ENCODE measurements around the gene ZFX. TPM values are rescaled to one million over a fixed set of nuclear protein-coding genes. Genes with fewer than 3 reads are reported as not detected.

Gene ZFX
- total RNA-seq, 2 donors from 2014 or later, result 67.6 to 69.9 TPM

DNA sequence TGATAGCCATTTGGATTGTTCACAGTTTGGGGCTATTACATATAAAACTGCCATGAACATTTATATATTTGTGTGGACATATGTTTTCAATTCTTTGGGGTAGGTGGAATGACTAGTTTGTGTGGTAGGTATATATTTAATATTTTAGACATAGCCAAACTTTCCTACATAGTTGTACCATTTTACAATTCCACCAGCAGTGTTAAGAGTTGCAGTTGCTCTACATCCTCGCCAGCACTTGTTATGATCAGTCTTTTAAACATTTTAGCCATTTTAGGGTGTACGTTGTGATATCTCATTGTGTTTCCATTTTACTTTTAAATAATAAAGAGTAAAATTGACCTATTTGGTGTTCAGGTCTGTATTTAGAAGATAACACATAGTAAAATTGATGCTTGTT is 76.6 kb downstream of the ZFX start:
- intact Hi-C loops (cut with DNase I), result no loop called here
- no peak for DNase-seq (ENCODE audit: low spot score)

DNA sequence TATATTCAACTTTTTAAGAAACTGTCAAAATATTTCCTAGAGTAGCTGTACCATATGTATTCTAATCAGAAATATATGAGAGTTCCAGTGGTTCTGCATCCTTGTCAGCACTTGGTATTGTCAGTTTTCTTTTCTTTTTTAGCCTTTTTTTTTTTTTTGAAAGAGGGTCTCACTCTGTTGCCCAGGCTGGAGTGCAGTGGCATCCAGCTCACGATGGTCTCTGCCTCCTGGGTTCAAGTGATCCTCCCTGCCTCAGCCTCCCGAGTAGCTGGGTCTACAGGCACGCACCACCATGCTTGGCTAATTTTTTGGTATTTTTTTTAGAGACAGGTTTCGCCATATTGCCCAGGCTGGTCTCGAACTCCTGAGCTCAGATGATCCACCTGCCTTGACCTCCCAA is 79.1 kb downstream of the ZFX start:
- intact Hi-C loops (cut with DNase I), result no loop called here
- DNase-seq (ENCODE audit: low spot score), result no peak

DNA sequence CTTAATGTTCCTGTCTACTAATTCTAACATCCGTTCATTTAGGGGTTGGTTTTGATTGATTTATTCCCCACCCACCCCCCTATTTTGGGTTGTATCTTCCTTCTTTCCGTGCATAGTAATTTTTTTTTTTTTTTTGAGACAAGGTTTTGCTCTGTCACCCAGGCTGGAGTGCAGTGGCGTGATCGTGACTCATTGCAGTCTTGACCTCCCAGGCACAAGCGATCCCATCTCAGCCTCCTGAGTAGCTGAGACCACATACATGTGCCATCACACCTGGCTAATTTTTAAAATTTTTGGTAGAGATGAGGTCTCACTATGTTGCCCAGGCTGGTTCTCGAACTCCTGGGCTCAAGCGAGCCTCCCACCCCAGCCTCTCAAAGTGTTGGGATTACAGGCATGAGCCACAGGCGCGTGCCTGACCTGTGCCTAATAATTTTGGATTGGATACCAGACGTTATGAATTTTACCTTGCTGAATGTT is 79.9 kb downstream of the ZFX start:
- DNase-seq (ENCODE audit: low spot score), result no peak

DNA sequence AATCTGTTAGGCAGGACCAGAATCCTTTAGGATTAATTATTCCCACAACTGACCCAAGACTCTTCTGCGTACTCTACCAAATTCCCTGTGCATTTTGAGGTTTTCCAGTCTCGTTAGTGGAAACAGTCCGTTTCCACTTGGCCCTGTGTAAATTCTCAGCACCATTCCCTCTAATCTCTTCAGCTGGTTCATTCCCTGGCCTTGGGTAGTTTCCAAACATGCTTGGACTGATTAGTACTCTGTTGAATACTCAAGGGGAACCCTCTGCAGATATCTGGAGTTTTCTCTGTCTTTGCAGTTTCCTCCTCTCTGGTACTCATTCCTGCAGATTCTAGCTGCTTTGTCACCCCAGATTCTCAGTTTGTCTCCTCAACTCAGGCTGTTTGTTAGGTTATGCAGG is 80.4 kb downstream of the ZFX start:
- DNase-seq (ENCODE audit: low spot score), result no peak
- intact Hi-C loops (cut with DNase I), result no loop called here

More for the DNA sequence above, 79.9 kb downstream of the ZFX start:
- intact Hi-C loops (cut with DNase I), result no loop called here

DNA sequence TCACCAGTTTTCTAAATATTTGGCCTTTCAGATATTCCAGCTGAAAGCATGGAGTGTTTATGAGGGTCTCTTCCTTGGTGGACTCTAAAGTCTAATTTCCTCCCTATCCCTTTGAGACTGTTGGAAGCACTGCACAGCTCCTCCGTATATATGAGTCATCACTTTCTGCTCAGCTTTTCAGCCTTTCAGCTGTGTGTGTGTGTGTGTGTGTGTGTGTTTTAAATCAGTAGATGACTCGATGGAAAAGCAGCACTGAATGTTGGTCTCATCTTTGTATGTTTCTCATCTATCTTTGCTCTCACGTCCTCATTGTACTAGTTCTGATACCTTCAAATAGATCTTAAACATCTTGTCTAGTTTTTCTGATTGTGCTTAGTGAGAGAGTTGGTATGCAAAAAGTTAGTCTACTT is 81.6 kb downstream of the ZFX start:
- no peak for DNase-seq (ENCODE audit: low spot score)
- intact Hi-C loops (cut with DNase I), result no loop called here

DNA sequence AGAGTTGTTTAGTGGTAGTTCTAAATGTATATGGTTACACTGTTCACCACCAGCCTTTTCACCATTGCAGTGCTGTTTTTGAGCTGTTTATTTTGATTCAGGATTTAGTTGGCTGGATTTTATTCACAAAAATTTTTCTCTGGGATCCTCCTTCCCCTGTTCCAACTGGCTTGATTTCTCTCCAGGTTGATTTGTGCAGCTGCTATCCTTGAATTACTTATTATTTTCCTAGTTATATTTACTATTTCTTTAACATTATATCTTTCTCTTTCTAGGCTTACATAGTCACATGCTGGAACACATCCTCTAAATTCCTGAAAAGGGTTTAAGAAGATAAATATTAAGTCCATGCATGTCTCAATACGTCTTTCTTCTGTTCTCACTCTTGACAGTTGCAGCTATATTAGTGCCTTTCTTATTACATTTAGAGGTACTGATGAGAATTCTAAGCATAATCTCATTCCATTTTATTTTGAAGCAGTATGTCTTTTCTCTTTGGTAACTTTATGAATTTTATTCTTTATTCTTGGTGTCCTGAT is 82.2 kb downstream of the ZFX start:
- no peak for DNase-seq (ENCODE audit: low spot score)
- intact Hi-C loops (cut with DNase I), result no loop called here

DNA sequence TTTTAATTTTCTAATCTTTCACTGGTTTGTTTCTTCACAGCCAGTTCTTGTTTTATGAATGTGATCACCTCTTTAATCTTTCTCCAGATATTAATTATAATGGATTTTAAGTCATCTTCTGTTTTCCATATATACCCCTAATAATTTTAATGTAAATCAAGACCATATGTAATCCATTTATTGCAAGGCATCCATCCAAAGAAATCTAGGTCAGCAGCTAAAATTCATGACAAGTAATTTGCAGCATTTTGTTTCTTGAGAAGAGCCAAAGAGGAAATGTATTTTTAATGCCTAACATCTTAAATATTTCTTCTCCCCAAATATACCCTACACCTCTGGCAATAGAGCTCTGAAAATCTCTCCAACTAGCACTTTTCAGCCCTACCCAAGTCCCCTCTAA is 83.3 kb downstream of the ZFX start:
- intact Hi-C loops (cut with DNase I), result no loop called here
- no peak for DNase-seq (ENCODE audit: low spot score)

DNA sequence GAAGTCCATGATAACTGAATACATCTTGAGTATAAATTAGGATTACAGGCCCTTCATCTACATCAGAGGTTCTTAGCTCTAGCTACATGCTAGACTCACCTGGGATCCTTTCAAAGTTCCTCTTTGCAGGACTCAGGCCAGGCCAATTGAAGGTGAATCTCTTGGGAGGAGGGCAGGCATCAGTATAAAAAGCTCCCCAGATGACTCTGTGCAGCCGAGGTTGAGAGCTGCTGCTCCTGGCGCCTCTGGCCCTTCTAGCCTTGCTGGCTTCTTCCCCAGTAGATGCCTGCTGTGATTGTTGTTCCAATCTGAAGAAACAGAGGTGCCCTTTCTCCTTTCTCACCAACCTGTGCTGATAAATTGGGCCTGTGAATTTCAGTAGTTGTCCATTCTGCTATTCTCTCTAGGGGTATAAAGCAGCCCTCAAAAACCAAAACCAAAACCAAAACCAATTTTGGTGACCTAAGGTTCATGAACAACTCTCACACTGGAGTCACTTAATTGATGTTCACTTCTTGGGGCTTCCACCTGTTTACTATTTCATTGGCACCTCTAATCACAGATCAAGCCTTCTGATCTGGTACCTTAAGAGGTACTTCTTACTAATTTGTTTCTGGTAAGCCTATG is 85.7 kb downstream of the ZFX start:
- DNase-seq (ENCODE audit: low spot score), result no peak
- intact Hi-C loops (cut with DNase I), result no loop called here

DNA sequence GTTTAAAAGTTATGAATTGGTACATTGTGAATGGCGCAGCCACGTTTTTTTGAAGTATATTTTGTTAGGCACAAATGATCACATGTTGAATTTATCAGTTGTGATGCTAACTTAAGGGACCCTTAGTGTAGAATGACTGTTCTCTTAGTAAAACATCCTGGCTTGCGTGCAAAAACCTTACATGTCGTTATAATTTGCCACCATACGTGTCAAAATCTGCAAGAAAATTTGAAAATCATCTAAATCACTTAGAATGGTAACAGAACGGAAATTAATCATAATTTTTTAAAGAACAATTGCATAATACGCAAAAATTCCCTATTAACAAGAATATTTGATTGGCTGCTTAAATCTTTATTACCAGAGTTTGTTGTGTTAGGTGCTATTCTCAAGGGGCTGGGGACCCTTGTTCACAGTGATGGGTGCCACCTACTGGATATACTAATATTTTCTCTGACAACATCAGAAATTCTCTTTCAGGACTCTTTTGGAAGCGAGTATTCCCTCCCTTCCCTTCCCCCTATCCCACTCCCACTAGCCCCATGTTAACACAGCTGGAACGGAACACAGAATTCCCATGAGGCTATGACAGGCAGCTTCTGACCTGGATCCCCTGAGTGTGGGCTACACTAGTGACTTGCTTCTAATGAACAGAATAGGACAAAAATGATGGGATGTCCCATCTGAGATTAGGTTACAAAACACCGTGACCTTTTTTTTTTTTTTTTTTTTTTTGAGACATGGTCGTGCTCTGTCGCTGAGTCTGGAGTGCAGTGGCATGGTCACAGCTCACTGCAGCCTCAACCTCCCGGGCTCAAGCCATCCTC is 92.5 kb downstream of the ZFX start:
- intact Hi-C loops (cut with DNase I), result no loop called here
- DNase-seq (ENCODE audit: low spot score), result no peak

DNA sequence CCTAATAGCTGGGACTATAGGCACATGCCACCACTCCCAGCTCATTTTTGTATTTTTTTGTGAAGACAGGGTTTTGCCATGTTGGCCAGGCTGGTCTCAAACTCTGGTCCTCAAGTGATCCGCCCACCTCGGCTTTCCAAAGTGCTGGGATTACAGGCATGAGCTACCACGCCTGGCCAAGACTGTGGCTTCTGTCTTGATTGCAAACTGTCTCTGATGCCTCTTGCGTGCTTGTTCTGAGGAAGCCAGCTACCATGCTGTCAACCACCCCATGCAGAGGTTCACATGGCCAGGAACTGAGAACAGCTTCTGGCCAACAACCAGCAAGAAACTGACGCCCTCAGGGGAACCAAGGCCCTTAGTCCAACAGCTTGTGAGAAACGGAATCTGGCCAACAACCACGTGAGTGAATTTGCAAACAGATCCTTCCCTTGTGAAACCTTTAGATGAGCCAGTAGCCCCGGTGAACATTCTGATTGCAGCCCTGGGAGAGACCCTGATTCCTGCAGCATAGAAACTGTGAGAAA is 93.2 kb downstream of the ZFX start:
- peak; percentile 85 for DNase-seq (ENCODE audit: low spot score)
- intact Hi-C loops (cut with DNase I), result no loop called here

DNA sequence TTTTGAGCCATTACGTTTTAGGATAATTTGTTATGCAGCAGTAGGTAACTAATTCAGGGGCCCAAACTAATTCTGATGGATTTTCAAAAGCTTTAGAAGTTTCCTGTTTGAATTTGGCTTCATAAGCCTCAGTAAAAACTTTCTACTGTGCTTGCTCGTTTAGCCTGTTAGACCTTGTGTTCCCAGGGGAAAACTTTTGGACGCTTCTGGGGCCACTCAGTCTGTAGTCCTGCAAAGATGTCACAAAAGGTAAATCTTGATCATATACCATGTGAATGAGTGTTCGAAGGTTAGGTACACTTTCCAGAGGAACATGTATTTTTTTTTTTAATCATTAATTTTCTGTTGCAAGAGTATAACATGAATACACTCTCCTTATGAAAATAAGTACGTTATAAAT is 93.7 kb downstream of the ZFX start:
- intact Hi-C loops (cut with DNase I), result no loop called here
- DNase-seq (ENCODE audit: low spot score), result no peak

DNA sequence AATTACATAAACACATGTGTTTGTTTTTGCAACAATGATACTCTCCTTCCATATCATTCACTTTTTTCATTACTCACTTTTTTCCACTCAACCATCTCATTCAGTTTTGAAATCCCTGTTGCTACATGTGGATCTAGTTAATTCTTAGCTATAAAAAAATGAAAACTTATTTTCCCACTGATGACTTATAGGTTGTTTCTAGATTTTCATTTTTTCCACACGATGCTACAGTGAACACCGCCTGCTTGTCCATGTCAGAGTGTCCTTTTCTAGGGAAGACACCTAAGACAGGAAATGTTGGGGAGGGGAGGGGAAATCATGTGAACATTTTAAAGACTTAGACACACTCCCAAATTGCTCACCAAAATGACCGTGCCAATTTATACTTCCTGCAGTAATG is 94.2 kb downstream of the ZFX start:
- intact Hi-C loops (cut with DNase I), result no loop called here
- no peak for DNase-seq (ENCODE audit: low spot score)

DNA sequence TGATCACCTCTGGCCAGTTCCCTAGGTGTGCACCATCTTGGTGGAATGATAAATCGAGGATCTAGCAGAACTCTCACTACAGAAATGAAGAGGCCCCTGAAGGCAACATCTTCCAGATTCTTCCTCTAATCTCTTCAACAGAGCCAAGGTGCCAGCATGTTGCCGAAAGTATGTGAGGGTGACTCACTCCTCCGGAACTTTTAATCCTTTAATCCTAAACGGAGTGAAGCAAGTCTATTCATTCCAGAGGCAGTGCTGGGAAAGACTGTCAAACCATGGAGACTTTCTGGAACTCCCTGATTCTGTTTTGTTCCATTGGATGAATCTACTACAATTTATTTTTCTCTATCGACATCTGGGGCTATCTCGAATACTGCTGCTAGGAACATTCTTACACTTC is 95.7 kb downstream of the ZFX start:
- DNase-seq (ENCODE audit: low spot score), result no peak

DNA sequence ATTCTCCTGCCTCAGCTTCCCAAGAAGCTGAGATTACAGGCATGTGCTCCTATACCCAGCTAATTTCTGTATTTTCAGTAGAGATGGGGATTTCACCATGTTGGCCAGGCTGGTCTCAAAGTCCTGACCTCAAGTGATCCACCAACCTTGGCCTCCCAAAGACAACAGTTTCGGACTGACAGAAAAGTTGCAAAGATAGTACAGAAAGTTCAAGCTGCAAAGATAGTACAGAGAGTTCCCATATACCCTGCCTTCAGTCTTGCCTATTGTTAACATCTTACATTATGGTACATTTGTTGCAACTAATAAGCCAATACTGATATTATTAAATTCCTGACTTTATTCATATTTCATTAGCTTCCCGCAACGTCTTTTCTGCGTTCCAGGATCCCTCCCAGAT is 98.5 kb downstream of the ZFX start:
- intact Hi-C loops (cut with DNase I), result no loop called here
- DNase-seq (ENCODE audit: low spot score), result no peak

More for the DNA sequence above, 95.7 kb downstream of the ZFX start:
- intact Hi-C loops (cut with DNase I), result no loop called here

DNA sequence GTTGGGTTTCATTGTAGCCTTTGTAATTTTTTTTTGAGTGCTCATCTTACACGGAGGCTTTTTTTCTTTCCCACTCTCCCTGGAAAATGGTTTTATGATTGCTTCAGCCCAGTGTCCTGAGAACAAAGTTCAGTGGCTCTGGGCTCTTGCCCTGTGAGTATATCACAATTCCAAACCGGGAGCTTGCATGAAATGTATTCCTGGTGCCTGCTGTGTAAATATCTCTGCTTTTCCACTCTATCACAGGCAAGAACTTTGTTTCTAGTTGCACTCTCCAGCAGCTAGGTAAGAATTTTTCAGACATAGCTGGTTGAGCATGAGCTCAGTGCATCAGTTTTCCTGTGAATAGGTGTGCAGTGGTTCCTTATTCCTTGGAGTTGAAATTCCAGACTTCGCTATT is 103.5 kb downstream of the ZFX start:
- intact Hi-C loops (cut with DNase I), result no loop called here
- no peak for DNase-seq (ENCODE audit: low spot score)

DNA sequence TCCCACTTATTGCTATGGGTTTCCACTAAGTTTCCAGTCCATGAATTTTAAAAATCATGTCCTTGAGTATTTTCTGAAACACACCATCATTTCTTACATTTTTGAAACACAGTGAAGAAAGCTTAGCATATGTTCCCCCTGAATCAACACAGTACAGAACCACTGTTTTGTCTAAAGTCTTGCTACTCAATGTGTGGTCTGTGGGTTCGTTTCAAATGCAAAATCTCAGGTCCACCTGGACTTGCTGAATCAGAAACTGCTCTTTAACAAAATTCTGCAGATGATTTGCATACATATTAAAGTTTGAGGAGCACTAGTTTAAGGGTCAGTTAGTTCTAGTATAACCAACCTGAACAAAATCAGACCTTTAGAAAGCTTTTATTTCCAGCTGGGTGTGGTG is 103.9 kb downstream of the ZFX start:
- no peak for DNase-seq (ENCODE audit: low spot score)
- intact Hi-C loops (cut with DNase I), result no loop called here

DNA sequence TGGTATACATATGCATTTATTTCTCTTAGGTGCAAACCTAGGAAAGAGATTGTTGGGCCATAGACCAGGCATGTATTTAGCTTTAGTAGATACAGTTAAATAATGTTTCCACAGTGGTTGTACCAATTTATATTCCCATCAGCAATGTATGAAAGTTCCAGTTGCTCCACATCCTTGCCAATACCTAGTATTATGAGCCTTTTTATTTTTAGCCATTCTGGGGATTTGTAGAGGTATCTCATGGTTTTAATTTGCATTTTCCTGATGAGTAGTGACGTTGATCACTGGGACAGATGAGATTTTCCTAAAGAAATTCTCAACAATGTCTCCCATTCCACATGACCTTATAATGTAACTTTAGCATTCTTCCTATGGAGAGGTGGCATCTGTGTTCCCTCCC is 107.5 kb downstream of the ZFX start:
- intact Hi-C loops (cut with DNase I), result no loop called here
- DNase-seq (ENCODE audit: low spot score), result no peak

DNA sequence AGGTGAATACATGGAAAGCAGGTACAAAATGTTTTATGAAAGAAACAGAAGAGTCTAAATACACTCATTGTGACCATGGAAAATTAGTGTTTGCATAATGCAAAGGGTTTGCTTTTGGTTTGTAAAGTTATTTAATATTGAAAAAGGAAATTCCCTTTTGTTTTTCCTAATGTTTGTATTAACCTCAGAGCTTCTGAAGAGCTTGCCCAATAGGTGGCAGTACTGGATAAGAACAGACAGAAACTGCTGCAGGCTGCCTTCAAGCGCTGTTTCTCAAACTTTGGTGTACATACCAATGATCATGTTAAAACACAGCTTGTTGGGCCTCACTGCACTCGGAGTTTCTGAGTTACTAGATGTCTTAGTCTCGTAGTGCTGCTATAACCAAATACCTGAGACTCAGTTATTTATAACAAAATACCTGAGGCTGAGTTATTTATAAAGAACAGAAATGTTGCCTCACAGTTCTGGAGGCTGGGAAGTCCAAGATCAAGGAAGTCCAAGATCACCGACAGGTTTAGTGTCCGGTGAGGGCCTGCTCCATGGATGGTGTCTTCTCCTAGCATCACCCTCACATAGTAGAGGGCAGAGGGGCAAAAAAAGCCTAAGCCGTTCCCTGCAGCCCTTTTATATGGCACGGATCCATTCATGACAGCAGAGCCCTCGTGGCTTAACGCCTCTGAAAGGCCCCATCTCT is 110.2 kb downstream of the ZFX start:
- DNase-seq (ENCODE audit: low spot score), result no peak
- intact Hi-C loops (cut with DNase I), result loop anchor here in 1 of 2 donors (5.0 kb wide), 1 partner anchor 733 kb away; no protein-coding TSS in a partner anchor

DNA sequence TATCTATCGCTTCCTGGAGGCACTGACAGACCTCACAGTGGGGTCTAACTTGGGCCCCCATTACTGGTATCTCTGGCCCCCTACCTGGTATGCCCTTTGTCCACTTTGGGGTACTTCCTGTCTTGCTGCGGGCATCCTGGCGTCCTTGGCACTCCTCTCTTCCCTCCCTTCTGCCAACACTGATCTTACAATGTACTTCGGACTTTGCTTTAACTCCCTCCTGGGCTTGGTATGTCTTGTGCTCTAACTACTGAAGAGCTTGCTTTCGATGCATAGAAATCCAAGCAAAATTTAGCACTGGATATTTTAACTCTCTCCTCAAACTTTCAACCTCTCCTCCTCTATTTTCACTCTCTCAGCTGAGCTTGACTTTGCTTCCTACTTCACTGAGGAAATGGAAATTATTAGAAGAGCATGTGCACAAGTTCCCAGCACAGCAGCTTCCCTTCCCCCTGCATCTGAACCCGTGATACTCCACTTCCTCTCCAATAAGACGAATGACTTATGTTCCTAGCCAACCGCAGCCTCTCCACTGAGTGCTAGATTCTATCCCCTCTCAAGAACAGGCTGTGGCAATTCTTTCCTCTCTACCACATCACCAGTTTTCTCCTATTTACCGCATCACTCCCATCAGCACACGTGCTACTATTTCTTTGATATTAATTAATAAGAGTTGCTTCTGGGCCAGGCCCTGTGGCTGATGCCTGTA is 111.5 kb downstream of the ZFX start:
- peak; percentile 82 for DNase-seq (ENCODE audit: low spot score)
- intact Hi-C loops (cut with DNase I), result loop anchor here in 1 of 2 donors (5.0 kb wide), 1 partner anchor 731 kb away; no protein-coding TSS in a partner anchor
